ENCODE measurements around the gene SSH3.

GRCh38 chr11:67345920-67346819 is 42.8 kb downstream of the SSH3 start:
- TF ChIP-seq CTCF (IDR thresholded peaks at IDR 0.05; ENCODE audit: insufficient read depth, low read length, poor library complexity, severe bottlenecking) = peak; percentile 87
- TF ChIP-seq EZH2phosphoT487 (conservative IDR thresholded peaks at IDR 0.05; ENCODE audit: low read length) = no peak

Data from SU-DHL-6 (cell line).